Transverse colon (tissue), 4 donors: ENCODE data around the gene TMEM117. TPM values are rescaled to one million over a fixed set of nuclear protein-coding genes. Genes with fewer than 3 reads are reported as not detected.

Source experiments
- DNase-seq: peaks from one replicate; pipeline ENCODE4 v3.0.0-alpha.2; 2019
- H3K27ac ChIP-seq, 4 donors: fragments of 200-600 bp; sonication (generic); 2 replicates each; pipeline ENCODE4 v1.5.1; 2016 to 2018; ENCODE audit warnings: inconsistent platforms in 4 of 4
- H3K27me3 ChIP-seq: fragments of 200-600 bp; sonication (generic); 2 replicates; pipeline ENCODE4 v1.5.1; 2017; ENCODE audit warnings: inconsistent platforms
- H3K36me3 ChIP-seq, 4 donors: fragments of 200-600 bp; sonication (generic); 2 replicates each; pipeline ENCODE4 v1.5.1; 2017 to 2019; ENCODE audit warnings: inconsistent platforms in 4 of 4
- H3K4me1 ChIP-seq, 4 donors: fragments of 200-600 bp; sonication (generic); 2 replicates each; pipeline ENCODE4 v1.5.1; 2017 to 2020; ENCODE audit warnings: inconsistent platforms in 4 of 4
- H3K4me3 ChIP-seq, 4 donors: fragments of 200-600 bp; sonication (generic); 1 replicate in 1 of 4; 2 replicates in 3 of 4; pipeline versions ENCODE4 v1.5.1 to v1.6.1; 2017 to 2019; ENCODE audit warnings: inconsistent platforms in 4 of 4
- H3K9me3 ChIP-seq, 2 donors: fragments of 200-600 bp; sonication (generic); 2 replicates each; pipeline ENCODE4 v1.5.1; 2017 to 2019; ENCODE audit warnings: inconsistent platforms in 2 of 2
- CTCF ChIP-seq, 5 experiments: fragments of 200-600 bp in 3 of 5; fragments of 450-650 bp in 2 of 5; sonication (generic) in 3 of 5; IDR thresholded peaks; 1 replicate in 2 of 5; 2 replicates in 3 of 5; pipeline ENCODE4 v1.5.1; 2016 to 2017; ENCODE audit warnings: antibody characterized with exemption in 5 of 5, inconsistent platforms in 3 of 5, mild to moderate bottlenecking in 2 of 5, moderate library complexity in 1 of 5
- EP300 ChIP-seq: sonication (generic); formaldehyde crosslinking; IDR thresholded peaks from one replicate; pipeline ENCODE4 v1.6.1; 2017; ENCODE audit warnings: antibody characterized with exemption, low read depth
- POLR2A ChIP-seq: fragments of 450-650 bp; IDR thresholded peaks from one replicate; pipeline ENCODE4 v1.6.1; 2016; ENCODE audit warnings: antibody characterized with exemption, mild to moderate bottlenecking, moderate library complexity
- POLR2AphosphoS5 ChIP-seq, 3 donors: sonication (generic); formaldehyde crosslinking; IDR thresholded peaks; one replicate each; pipeline ENCODE4 v1.6.1; 2016; ENCODE audit warnings: antibody characterized with exemption in 3 of 3
- WGBS, 2 donors: methylation state at CpG; one replicate each; pipeline ENCODE4 v1.1.5; 2018; ENCODE audit warnings: low coverage in 1 of 2; 5-methylcytosine and 5-hydroxymethylcytosine counted together
- in situ Hi-C, 4 donors: fragments of 200-750 bp; cut with MboI; loops; one replicate each; pipeline versions ENCODE4 v1.15.0 to v1.15.1; 2017; ENCODE audit warnings: low sequenced_read_pairs in 3 of 4, low pct_ligation_motif_present in 1 of 4, low pct_unique_long_range_greater_than_20kb in 1 of 4
- intact Hi-C: fragments of 100-400 bp; cut with DNase I; formaldehyde crosslinking; loops from one replicate; pipeline ENCODE4 v1.15.1; 2023; ENCODE audit warnings: low total_unique reads
- total RNA-seq, 4 donors: library from RNA; depleted of rRNA; stranded (reverse); fragments of >200 nt; gene quantifications; one replicate each; pipeline ENCODE4 v1.1.0, GENCODE V29; 2016

TMEM117 gene
- total RNA-seq, 4 donors from 2014 or later: 0.40 to 92.8 (median 25.6) TPM

DNA sequence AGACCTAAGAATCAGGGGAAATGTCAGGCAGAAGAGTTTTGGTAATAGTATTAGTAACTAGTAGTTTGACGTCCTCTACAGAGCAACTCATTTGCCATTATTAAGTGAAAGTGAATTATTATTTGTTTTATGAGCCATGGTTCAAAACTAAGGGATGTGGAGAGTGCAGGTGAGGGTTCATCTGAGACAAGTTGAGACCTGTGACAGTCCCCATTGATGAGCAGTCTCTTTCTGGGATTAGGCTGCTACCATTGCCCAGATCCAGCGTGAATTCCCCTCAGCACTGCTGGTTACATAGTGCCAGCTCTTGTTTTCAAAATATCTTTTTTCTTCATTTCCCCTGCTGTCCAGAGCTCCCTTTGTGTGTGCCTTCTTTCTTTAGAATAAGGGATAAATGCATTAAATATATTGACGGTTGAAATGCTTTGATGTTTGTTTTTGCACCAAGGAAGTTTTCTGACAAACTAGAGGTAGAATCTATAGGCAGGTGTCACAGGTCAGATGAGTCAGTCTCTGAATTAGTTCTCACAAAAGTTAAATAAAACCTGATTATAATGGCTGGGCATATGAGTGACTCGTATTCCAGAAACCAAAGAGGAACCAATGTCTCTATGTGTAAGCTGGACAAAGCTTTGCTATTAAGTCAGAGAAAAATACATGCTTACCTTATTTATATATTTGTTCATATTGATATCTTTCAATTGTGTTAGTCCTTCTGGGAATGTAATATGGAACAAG, 381.4 kb downstream of the TMEM117 start:
- no peak for DNase-seq
- H3K27me3 ChIP-seq: no peaks in the 10 kb centered on the region
- intact Hi-C loops (no loop called here), in situ Hi-C loops (no loop called here)
- H3K4me1 ChIP-seq: no peaks in the 10 kb centered on the region
- no peaks in the 10 kb centered on the region for H3K36me3 ChIP-seq
- no peak overlapping the region for H3K27ac ChIP-seq
- no peak for TF ChIP-seq POLR2AphosphoS5 (IDR thresholded peaks at IDR 0.05)
- TF ChIP-seq EP300: no peak
- TF ChIP-seq CTCF (IDR thresholded peaks at IDR 0.05): no peak
- 88 to 92% methylated on average over 3 to 4 of the region's 4 CpGs for WGBS, 2 donors
- H3K4me3 ChIP-seq: no peak overlapping the region
- H3K9me3 ChIP-seq: no peaks in the 10 kb centered on the region

DNA sequence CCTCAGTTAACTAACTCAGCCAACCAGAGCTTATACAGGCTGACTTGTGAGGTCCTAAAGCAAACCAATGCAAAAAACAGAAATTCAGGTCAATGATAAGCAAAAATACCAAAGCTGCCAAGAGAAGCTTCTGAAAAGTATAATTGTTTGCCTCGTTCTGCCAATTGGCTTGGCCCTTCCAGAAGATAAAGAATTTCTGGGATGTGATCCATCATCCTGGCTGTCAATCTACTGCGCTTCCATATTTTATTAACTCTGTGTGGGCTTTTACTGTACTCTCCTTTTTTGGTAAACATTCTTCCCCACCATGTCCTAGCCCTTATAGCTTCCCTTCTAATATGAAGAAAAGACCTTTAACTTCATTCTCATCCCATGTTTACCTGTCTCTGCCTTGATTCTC, 387.9 kb downstream of the TMEM117 start:
- H3K9me3 ChIP-seq: no peaks in the 10 kb centered on the region
- DNase-seq: no peak
- H3K27ac ChIP-seq: no peak overlapping the region
- intact Hi-C loops (no loop called here), in situ Hi-C loops (no loop called here)
- H3K27me3 ChIP-seq: no peaks in the 10 kb centered on the region
- H3K36me3 ChIP-seq: no peaks in the 10 kb centered on the region
- H3K4me3 ChIP-seq: no peak overlapping the region
- TF ChIP-seq POLR2AphosphoS5 (IDR thresholded peaks at IDR 0.05): no peak
- TF ChIP-seq POLR2A: no peak
- no peak for TF ChIP-seq EP300
- TF ChIP-seq CTCF (IDR thresholded peaks at IDR 0.05): no peak
- no peaks in the 10 kb centered on the region for H3K4me1 ChIP-seq
- WGBS, 2 donors: 57 to 63% methylated on average over 2 of the region's 2 CpGs

GRCh38 chr12:44224399-44225148, 388.7 kb downstream of the TMEM117 start:
- in situ Hi-C loops: no loop called here
- no peak overlapping the region for H3K4me3 ChIP-seq
- intact Hi-C loops: no loop called here
- no peak overlapping the region for H3K27ac ChIP-seq
- WGBS, 2 donors: 89 to 93% methylated on average over 4 of the region's 4 CpGs
- H3K27me3 ChIP-seq: no peaks in the 10 kb centered on the region
- no peak for DNase-seq
- no peak for TF ChIP-seq POLR2A
- no peak for TF ChIP-seq CTCF (IDR thresholded peaks at IDR 0.05)
- no peak for TF ChIP-seq POLR2AphosphoS5 (IDR thresholded peaks at IDR 0.05)
- no peak for TF ChIP-seq EP300
- no peaks in the 10 kb centered on the region for H3K36me3 ChIP-seq
- H3K4me1 ChIP-seq: no peaks in the 10 kb centered on the region
- H3K9me3 ChIP-seq: no peaks in the 10 kb centered on the region

GRCh38 chr12:44225149-44225510, 389.2 kb downstream of the TMEM117 start:
- H3K4me3 ChIP-seq: no peak overlapping the region
- no peaks in the 10 kb centered on the region for H3K4me1 ChIP-seq
- H3K27me3 ChIP-seq: no peaks in the 10 kb centered on the region
- WGBS, 2 donors: 75 to 82% methylated on average over 2 of the region's 2 CpGs
- no peak overlapping the region for H3K27ac ChIP-seq
- in situ Hi-C loops (no loop called here), intact Hi-C loops (no loop called here)
- H3K9me3 ChIP-seq: no peaks in the 10 kb centered on the region
- no peak for TF ChIP-seq POLR2A
- TF ChIP-seq CTCF (IDR thresholded peaks at IDR 0.05): no peak
- no peak for TF ChIP-seq POLR2AphosphoS5 (IDR thresholded peaks at IDR 0.05)
- TF ChIP-seq EP300: no peak
- DNase-seq: no peak
- no peaks in the 10 kb centered on the region for H3K36me3 ChIP-seq
